Liver (tissue), 9 donors: ENCODE results near the gene KDM3B. TPM values are rescaled to one million over a fixed set of nuclear protein-coding genes. Genes with fewer than 3 reads are reported as not detected.

Source experiments
- DNase-seq: peaks from one replicate; pipeline ENCODE4 v3.0.0-alpha.2; 2017; ENCODE audit warnings: low spot score
- H3K27ac ChIP-seq, 2 donors: one replicate each; pipeline ENCODE4 v1.7.0; 2013; ENCODE audit warnings: inconsistent platforms in 2 of 2, low read length in 2 of 2, control low read depth in 1 of 2, low read depth in 1 of 2, mild to moderate bottlenecking in 1 of 2
- H3K27me3 ChIP-seq, 4 donors: one replicate each; pipeline versions ENCODE4 v1.6.1 to v1.7.0; 2013; ENCODE audit warnings: low read length in 3 of 4, inconsistent platforms in 1 of 4, mild to moderate bottlenecking in 1 of 4, moderate library complexity in 1 of 4; ENCODE audit not compliant: control insufficient read depth in 4 of 4, insufficient read depth in 4 of 4
- H3K36me3 ChIP-seq, 4 donors: one replicate each; pipeline versions ENCODE4 v1.6.1 to v1.7.0; 2013; ENCODE audit warnings: low read length in 3 of 4, mild to moderate bottlenecking in 3 of 4, low read depth in 1 of 4, moderate library complexity in 1 of 4; ENCODE audit not compliant: control insufficient read depth in 4 of 4, insufficient read depth in 3 of 4
- H3K4me1 ChIP-seq, 4 donors: one replicate each; pipeline versions ENCODE4 v1.6.1 to v1.7.0; 2013; ENCODE audit warnings: low read length in 3 of 4, mild to moderate bottlenecking in 3 of 4, moderate library complexity in 1 of 4; ENCODE audit not compliant: control insufficient read depth in 4 of 4, insufficient read depth in 4 of 4
- H3K4me3 ChIP-seq, 3 donors: one replicate each; pipeline versions ENCODE4 v1.6.1 to v1.7.0; 2013; ENCODE audit warnings: low read length in 3 of 3, control low read depth in 1 of 3, low read depth in 1 of 3, mild to moderate bottlenecking in 1 of 3
- H3K9ac ChIP-seq, 2 donors: one replicate each; pipeline ENCODE4 v1.7.0; 2013; ENCODE audit warnings: low read length in 2 of 2, mild to moderate bottlenecking in 2 of 2, moderate library complexity in 2 of 2, control low read depth in 1 of 2, low read depth in 1 of 2
- H3K9me3 ChIP-seq, 4 donors: one replicate each; pipeline versions ENCODE4 v1.6.1 to v1.7.0; 2013; ENCODE audit warnings: low read length in 3 of 4; ENCODE audit not compliant: control insufficient read depth in 4 of 4
- ATF3 ChIP-seq: IDR thresholded peaks from 2 replicates; pipeline ENCODE4 v1.6.1; 2016; ENCODE audit warnings: antibody characterized with exemption
- CTCF ChIP-seq: fragments of 150-350 bp; IDR thresholded peaks from 2 replicates; pipeline ENCODE4 v1.5.1; 2017; ENCODE audit warnings: improper control_type of control experiment, low read depth, low read length; ENCODE audit not compliant: missing input control
- EGR1 ChIP-seq, 2 donors: IDR thresholded peaks; 2 replicates each; pipeline ENCODE4 v1.6.1; 2016 to 2018; ENCODE audit warnings: antibody characterized with exemption in 2 of 2, low read depth in 2 of 2
- FOXA1 ChIP-seq: IDR thresholded peaks from 2 replicates; pipeline ENCODE4 v1.6.1; 2016; ENCODE audit warnings: antibody characterized with exemption
- FOXA2 ChIP-seq: IDR thresholded peaks from 2 replicates; pipeline ENCODE4 v1.6.1; 2016; ENCODE audit warnings: antibody characterized with exemption
- GABPA ChIP-seq, 2 donors: IDR thresholded peaks in 1 of 2; conservative IDR thresholded peaks in 1 of 2; 2 replicates each; pipeline ENCODE4 v1.6.1; 2016; ENCODE audit warnings: antibody characterized with exemption in 2 of 2, mild to moderate bottlenecking in 1 of 2, moderate library complexity in 1 of 2
- HNF4A ChIP-seq, 2 donors: conservative IDR thresholded peaks; 2 replicates each; pipeline ENCODE4 v1.6.1; 2016; ENCODE audit warnings: antibody characterized with exemption in 2 of 2, mild to moderate bottlenecking in 2 of 2
- HNF4G ChIP-seq: IDR thresholded peaks from 2 replicates; pipeline ENCODE4 v1.6.1; 2016; ENCODE audit warnings: antibody characterized with exemption
- JUND ChIP-seq, 2 donors: IDR thresholded peaks; 2 replicates each; pipeline ENCODE4 v1.6.1; 2016; ENCODE audit warnings: antibody characterized with exemption in 2 of 2
- MAX ChIP-seq: IDR thresholded peaks from 2 replicates; pipeline ENCODE4 v1.6.1; 2016; ENCODE audit warnings: antibody characterized with exemption
- NR2F2 ChIP-seq: IDR thresholded peaks from 2 replicates; pipeline ENCODE4 v1.6.1; 2016; ENCODE audit warnings: antibody characterized with exemption
- RAD21 ChIP-seq, 2 donors: IDR thresholded peaks; 2 replicates each; pipeline ENCODE4 v1.6.1; 2016; ENCODE audit warnings: antibody characterized with exemption in 2 of 2, mild to moderate bottlenecking in 2 of 2
- REST ChIP-seq: IDR thresholded peaks from 2 replicates; pipeline ENCODE4 v1.6.1; 2016; ENCODE audit warnings: antibody characterized with exemption, mild to moderate bottlenecking
- RXRA ChIP-seq, 2 donors: IDR thresholded peaks; 2 replicates each; pipeline ENCODE4 v1.6.1; 2017 to 2018; ENCODE audit warnings: antibody characterized with exemption in 2 of 2, mild to moderate bottlenecking in 1 of 2
- SP1 ChIP-seq: IDR thresholded peaks from 2 replicates; pipeline ENCODE4 v1.6.1; 2018; ENCODE audit warnings: antibody characterized with exemption, mild to moderate bottlenecking
- TAF1 ChIP-seq: conservative IDR thresholded peaks from 2 replicates; pipeline ENCODE4 v1.6.1; 2016; ENCODE audit warnings: antibody characterized with exemption, mild to moderate bottlenecking
- YY1 ChIP-seq: IDR thresholded peaks from 2 replicates; pipeline ENCODE4 v1.6.1; 2016; ENCODE audit warnings: antibody characterized with exemption, mild to moderate bottlenecking
- ZBTB33 ChIP-seq: IDR thresholded peaks from 2 replicates; pipeline ENCODE4 v1.6.1; 2016; ENCODE audit warnings: antibody characterized with exemption
- WGBS: extraction: QIAGEN DNeasy Blood & Tissue Kit; methylation state at CpG from one replicate; pipeline ENCODE4 v1.1.7; 2013; 5-methylcytosine and 5-hydroxymethylcytosine counted together
- polyA plus RNA-seq, 2 donors: library from polyadenylated mRNA; stranded (reverse) in 1 of 2; unstranded in 1 of 2; fragments of 200-250 nt in 1 of 2; fragments of >200 nt in 1 of 2; fragmentation: Nextera tagmentation in 1 of 2; extraction: Ambion mirVana in 1 of 2; gene quantifications; one replicate each; pipeline versions ENCODE4 v1.2.1 to v1.2.3, GENCODE V29; 2013 to 2015
- total RNA-seq, 2 donors: library from RNA; depleted of rRNA; stranded (reverse); fragments of >200 nt; gene quantifications; one replicate each; pipeline ENCODE4 v1.2.3, GENCODE V29; 2014
- donor health status: healthy.
- donor health status: healthy.
- donor health status: healthy.
- donor health status: healthy.
- donor health status: healthy.

The KDM3B gene
- total and polyA plus RNA-seq, 4 donors = 6.8 to 39.6 (median 18.8) TPM

GRCh38 chr5:138453590-138453989 is 101.1 kb downstream of the KDM3B start:
- H3K36me3 ChIP-seq = no peaks in the 10 kb centered on the region
- 89% methylated on average over 13 of the region's 13 CpGs for WGBS
- H3K9me3 ChIP-seq = no peaks in the 10 kb centered on the region
- no peak for DNase-seq
- no peaks in the 10 kb centered on the region for H3K27me3 ChIP-seq
- peaks cover 0 to 6% (median under 1%) of the 10 kb centered on the region in 4 donors for H3K4me1 ChIP-seq
- no peak overlapping the region for H3K27ac ChIP-seq
- H3K9ac ChIP-seq = no peak overlapping the region
- TF ChIP-seq FOXA1 = no peak
- no peak overlapping the region for H3K4me3 ChIP-seq

- WGBS = 95% methylated on average over 8 of the region's 8 CpGs
- TF ChIP-seq YY1 (no peak), RAD21 (IDR thresholded peaks at IDR 0.05) (no peak), SP1 (no peak), HNF4G (no peak), JUND (IDR thresholded peaks at IDR 0.05) (no peak), FOXA2 (no peak), MAX (no peak), ZBTB33 (no peak), EGR1 (IDR thresholded peaks at IDR 0.05; ENCODE audit: low read depth in 2 of 2) (no peak), HNF4A (conservative IDR thresholded peaks at IDR 0.05) (no peak), RXRA (IDR thresholded peaks at IDR 0.05) (no peak), GABPA (IDR thresholded peaks at IDR 0.05 in 1 of 2, conservative IDR thresholded peaks at IDR 0.05 in 1 of 2) (no peak), REST (no peak), CTCF (no peak), TAF1 (no peak), FOXA1 (no peak), NR2F2 (no peak), ATF3 (no peak)
- no peaks in the 10 kb centered on the region for H3K36me3 ChIP-seq
- no peak overlapping the region for H3K9ac ChIP-seq
- DNase-seq = no peak
- H3K27me3 ChIP-seq = no peaks in the 10 kb centered on the region
- H3K4me3 ChIP-seq = no peak overlapping the region
- no peak overlapping the region for H3K27ac ChIP-seq
- no peaks in the 10 kb centered on the region for H3K9me3 ChIP-seq
- peaks cover 0 to 6% (median under 1%) of the 10 kb centered on the region in 4 donors for H3K4me1 ChIP-seq
Observed at GRCh38 chr5:138454121-138454520, 101.6 kb downstream of the KDM3B start.
